PC-3 (cell line): ENCODE data around the gene ZNF701. TPM values are rescaled to one million over a fixed set of nuclear protein-coding genes. Genes with fewer than 3 reads are reported as not detected.

ENCODE experiments used
- ATAC-seq: fragments of 200-7000 bp; cut with Tn5 transposase; 2 replicates; pipeline ENCODE4 v1.9.1; 2020; ENCODE audit warnings: mild to moderate bottlenecking, moderate library complexity
- BruUV-seq: library from RNA; stranded (reverse); fragments of 400-500 nt; replicated peaks from 2 replicates; lab custom pipeline; 2021; lab: Mats Ljungman, UMichigan
- CTCF ChIA-PET: fragments of 300-600 bp; sonication (Branson Sonifier 250); formaldehyde crosslinking; loops from one replicate; lab custom pipeline; 2022; ENCODE audit warnings: antibody characterized with exemption; lab: Charles Lee
- POLR2A ChIA-PET: fragments of 300-600 bp; sonication (Branson Sonifier 250); formaldehyde crosslinking; loops from one replicate; lab custom pipeline; 2022; ENCODE audit warnings: antibody characterized with exemption; ENCODE audit not compliant: unreplicated experiment; lab: Charles Lee
- DNase-seq: peaks from one replicate; pipeline ENCODE4 v3.0.0-alpha.2; 2015
- H2AFZ ChIP-seq: fragments of 300-600 bp; sonication (generic); 2 replicates; pipeline ENCODE4 v1.6.0; 2016; ENCODE audit warnings: antibody characterized with exemption, low read length
- H3F3A ChIP-seq: fragments of 300-600 bp; sonication (generic); one replicate; pipeline ENCODE4 v1.6.0; 2017; ENCODE audit warnings: antibody characterized with exemption, low read length, control low read depth, mild to moderate bottlenecking; ENCODE audit not compliant: unreplicated experiment
- H3K27ac ChIP-seq: fragments of 300-600 bp; sonication (generic); 2 replicates; pipeline ENCODE4 v1.5.1; 2016; ENCODE audit warnings: mild to moderate bottlenecking, low read length
- H3K27me3 ChIP-seq: fragments of 300-600 bp; sonication (generic); 2 replicates; pipeline ENCODE4 v1.6.1; 2016; ENCODE audit warnings: low read length, mixed read lengths
- H3K36me3 ChIP-seq: fragments of 300-600 bp; sonication (generic); 2 replicates; pipeline ENCODE4 v1.6.1; 2016; ENCODE audit warnings: low read depth, mixed run types, low read length, mixed read lengths
- H3K4me1 ChIP-seq: fragments of 300-600 bp; sonication (generic); 2 replicates; pipeline ENCODE4 v1.5.1; 2016; ENCODE audit warnings: low read length; ENCODE audit not compliant: insufficient read depth
- H3K4me2 ChIP-seq: fragments of 300-600 bp; sonication (generic); 2 replicates; pipeline ENCODE4 v1.6.0; 2016; ENCODE audit warnings: low read length
- H3K4me3 ChIP-seq: fragments of 300-600 bp; sonication (generic); 2 replicates; pipeline ENCODE4 v1.5.1; 2016; ENCODE audit warnings: mild to moderate bottlenecking, low read length, mixed read lengths
- H3K79me2 ChIP-seq: fragments of 300-600 bp; sonication (generic); 2 replicates; pipeline ENCODE4 v1.6.1; 2017; ENCODE audit warnings: low read length, mixed read lengths
- H3K9ac ChIP-seq: fragments of 300-600 bp; sonication (generic); 2 replicates; pipeline ENCODE4 v1.6.0; 2016; ENCODE audit warnings: mild to moderate bottlenecking, low read length
- H3K9me2 ChIP-seq: fragments of 300-600 bp; sonication (generic); replicated peaks from 2 replicates; pipeline ENCODE4 v1.6.1; 2016; ENCODE audit warnings: mixed run types, low read length, mixed read lengths
- H3K9me3 ChIP-seq: fragments of 300-600 bp; sonication (generic); 2 replicates; pipeline ENCODE4 v1.6.1; 2016; ENCODE audit warnings: low read length, mixed read lengths
- H4K20me1 ChIP-seq: fragments of 300-600 bp; sonication (generic); 2 replicates; pipeline ENCODE4 v1.6.1; 2016; ENCODE audit warnings: low read length, mixed read lengths
- EZH2 ChIP-seq: fragments of 300-600 bp; sonication (generic); IDR thresholded peaks from one replicate; pipeline ENCODE4 v1.6.1; 2017; ENCODE audit warnings: antibody characterized with exemption, mild to moderate bottlenecking, low read length; ENCODE audit not compliant: unreplicated experiment
- EZH2phosphoT487 ChIP-seq: fragments of 300-600 bp; sonication (generic); IDR thresholded peaks from 2 replicates; pipeline ENCODE4 v1.6.1; 2018; ENCODE audit warnings: mild to moderate bottlenecking, antibody characterized with exemption, low read length, borderline replicate concordance
- intact Hi-C: fragments of 100-400 bp; cut with micrococcal nuclease; formaldehyde crosslinking; loops from 2 replicates; pipeline ENCODE4 v1.9.0; 2023
- total RNA-seq: library from RNA; depleted of rRNA; stranded (reverse); fragments of >200 nt; gene quantifications from 2 replicates; pipeline ENCODE4 v1.2.3, GENCODE V29; 2014
- TF ChIP-seq, protein P1 (sequence below): fragments of 300-600 bp; sonication (generic); conservative IDR thresholded peaks from 2 replicates; pipeline ENCODE4 v1.5.1; 2017; ENCODE audit warnings: antibody characterized with exemption, low read depth, mild to moderate bottlenecking, low read length

ZNF701 gene
- total RNA-seq, 1 experiment from 2014 or later = 13.2 TPM

GRCh38 chr19:52527134-52527955, 42.7 kb upstream of the ZNF701 start, which contains the start of gene ZNF808:
ZNF808 (plus strand) TSS chr19:52527668; CDS start chr19:52543285, 15,617 bp downstream.
- ChIA-PET CTCF (interaction anchor here (0.5 to 0.9 kb wide), 5 partner anchors 21 to 819 kb away, joined by 3 to 7 read pairs (median 3); no protein-coding TSS in a partner anchor), POLR2A (interaction anchor here (0.5 kb wide), 1 partner anchor 345 kb away, joined by 3 read pairs; no protein-coding TSS in a partner anchor)
- ATAC-seq (peak; percentile 91), DNase-seq (peak; percentile 93)
- TF ChIP-seq, protein P1, sequence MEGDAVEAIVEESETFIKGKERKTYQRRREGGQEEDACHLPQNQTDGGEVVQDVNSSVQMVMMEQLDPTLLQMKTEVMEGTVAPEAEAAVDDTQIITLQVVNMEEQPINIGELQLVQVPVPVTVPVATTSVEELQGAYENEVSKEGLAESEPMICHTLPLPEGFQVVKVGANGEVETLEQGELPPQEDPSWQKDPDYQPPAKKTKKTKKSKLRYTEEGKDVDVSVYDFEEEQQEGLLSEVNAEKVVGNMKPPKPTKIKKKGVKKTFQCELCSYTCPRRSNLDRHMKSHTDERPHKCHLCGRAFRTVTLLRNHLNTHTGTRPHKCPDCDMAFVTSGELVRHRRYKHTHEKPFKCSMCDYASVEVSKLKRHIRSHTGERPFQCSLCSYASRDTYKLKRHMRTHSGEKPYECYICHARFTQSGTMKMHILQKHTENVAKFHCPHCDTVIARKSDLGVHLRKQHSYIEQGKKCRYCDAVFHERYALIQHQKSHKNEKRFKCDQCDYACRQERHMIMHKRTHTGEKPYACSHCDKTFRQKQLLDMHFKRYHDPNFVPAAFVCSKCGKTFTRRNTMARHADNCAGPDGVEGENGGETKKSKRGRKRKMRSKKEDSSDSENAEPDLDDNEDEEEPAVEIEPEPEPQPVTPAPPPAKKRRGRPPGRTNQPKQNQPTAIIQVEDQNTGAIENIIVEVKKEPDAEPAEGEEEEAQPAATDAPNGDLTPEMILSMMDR = peak; percentile 71
- no peak for TF ChIP-seq EZH2phosphoT487
- H3K9me2 ChIP-seq = no peaks in the 10 kb centered on the region
- H2AFZ ChIP-seq = peak within 1 kb of the TSS; percentile 97
- no peaks in the 10 kb centered on the region for H3F3A ChIP-seq
- peak within 1 kb of the TSS; percentile 96 for H3K4me2 ChIP-seq
- H3K27ac ChIP-seq = peak within 1 kb of the TSS; percentile 63
- H3K27me3 ChIP-seq = no peaks in the 10 kb centered on the region
- peak within 1 kb of the TSS; percentile 92 for H3K9ac ChIP-seq
- TSS peak; percentile 74 for BruUV-seq
- peaks cover 22% of the 10 kb centered on the region for H3K9me3 ChIP-seq
- H3K36me3 ChIP-seq = peaks cover 22% of the 10 kb centered on the region; the same call in 1 of the 2 replicates
- intact Hi-C loops = loop anchor here (1.0 kb wide), 3 partner anchors 43 to 221 kb away; partner anchors contain the start of genes ZNF701 and ZNF83
- H3K4me3 ChIP-seq = peak within 1 kb of the TSS; percentile 98
- 0 out of 2 replicates have a peak, but pooled peaks cover 10% of the 10 kb centered on the region for H3K4me1 ChIP-seq
- H4K20me1 ChIP-seq = no peaks in the 10 kb centered on the region
- H3K79me2 ChIP-seq = peaks cover 30% of the 10 kb centered on the region

- Histone ChIP-seq H3K27me3 (no peaks in the 10 kb centered on the region), H3K9me3 (peaks cover 20% of the 10 kb centered on the region), H3K36me3 (peaks cover 28% of the 10 kb centered on the region), H4K20me1 (no peaks in the 10 kb centered on the region), H2AFZ (peak overlapping the region; percentile 97), H3K4me3 (peak overlapping the region; percentile 98), H3K9ac (peak overlapping the region; percentile 92), H3K27ac (peak overlapping the region; percentile 63), H3F3A (no peaks in the 10 kb centered on the region), H3K4me1 (0 out of 2 replicates have a peak, but pooled peaks cover 10% of the 10 kb centered on the region), H3K4me2 (peak overlapping the region; percentile 96), H3K79me2 (peaks cover 30% of the 10 kb centered on the region), H3K9me2 (no peaks in the 10 kb centered on the region)
- TF ChIP-seq EZH2phosphoT487 (no peak), EZH2 (no peak)
- TF ChIP-seq, protein P1 = no peak
- ATAC-seq (peak; percentile 15), DNase-seq (no peak)
- intact Hi-C loops = loop anchor here (1.0 kb wide), 3 partner anchors 42 to 220 kb away; partner anchors contain the start of genes ZNF701 and ZNF83
- ChIA-PET POLR2A (no interaction called here), CTCF (no interaction called here)
- BruUV-seq = TSS peak; percentile 91
Observed at GRCh38 chr19:52527956-52528351, 42.1 kb upstream of the ZNF701 start.
